Activated naive CD8-positive, alpha-beta T cell treated with anti-CD3 and anti-CD28 coated beads for 36 hours (primary cell): ENCODE measurements around the gene TANC1. TPM values are rescaled to one million over a fixed set of nuclear protein-coding genes. Genes with fewer than 3 reads are reported as not detected.
A peak's percentile ranks its signal among the peaks of the same experiment; 100 is the strongest.

ENCODE experiments used
- DNase-seq: peaks from one replicate; pipeline ENCODE4 v3.0.0; 2021
- H3K27ac Mint-ChIP-seq: one replicate; pipeline ENCODE4 v1.8.0; 2022; ENCODE audit warnings: mild to moderate bottlenecking, moderate library complexity, mixed read lengths
- H3K27me3 Mint-ChIP-seq: one replicate; pipeline ENCODE4 v1.8.0; 2022; ENCODE audit warnings: mild to moderate bottlenecking, mixed read lengths
- H3K36me3 Mint-ChIP-seq: one replicate; pipeline ENCODE4 v1.8.0; 2021; ENCODE audit warnings: mild to moderate bottlenecking, mixed read lengths
- H3K4me1 Mint-ChIP-seq: one replicate; pipeline ENCODE4 v1.8.0; 2021; ENCODE audit warnings: mixed read lengths
- H3K4me3 Mint-ChIP-seq: one replicate; pipeline ENCODE4 v1.8.0; 2022; ENCODE audit warnings: mild to moderate bottlenecking, moderate library complexity, mixed read lengths
- H3K9me3 Mint-ChIP-seq: one replicate; pipeline ENCODE4 v1.8.0; 2022; ENCODE audit warnings: mixed read lengths
- total RNA-seq, 2 experiments: library from RNA; stranded (reverse); gene quantifications; one replicate each; pipeline ENCODE4 v1.2.3, GENCODE V29; 2021

TANC1 gene
- total RNA-seq, 2 experiments from 2014 or later = 0.97 to 1.0 TPM

- Mint-ChIP-seq H3K9me3 (no peaks in the 10 kb centered on the region), H3K4me3 (no peak overlapping the region), H3K27me3 (no peaks in the 10 kb centered on the region), H3K36me3 (no peaks in the 10 kb centered on the region), H3K4me1 (peaks cover 13% of the 10 kb centered on the region), H3K27ac (no peak overlapping the region)
- no peak for DNase-seq
Measured at GRCh38 chr2:159154366-159154765, 185.9 kb downstream of the TANC1 start.

DNA sequence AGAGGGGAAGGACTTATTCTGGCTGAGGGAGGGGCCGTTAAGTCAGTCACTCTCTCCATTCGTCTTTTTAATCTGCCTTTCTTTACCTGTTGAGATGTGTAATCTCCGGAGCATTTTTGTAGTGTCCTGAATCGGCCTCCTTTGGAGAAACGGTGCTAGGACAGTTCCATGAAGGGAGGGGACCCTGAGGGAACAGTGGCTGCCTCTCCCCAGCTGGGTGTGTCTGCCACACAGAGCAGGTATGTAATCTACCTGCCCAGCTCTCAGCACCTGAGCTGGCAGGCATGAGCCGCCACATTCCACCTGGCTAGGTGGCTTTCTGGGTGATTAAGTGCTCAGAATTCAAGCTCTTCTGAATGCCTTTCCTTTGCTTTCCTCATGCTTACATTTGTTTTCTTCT is 186.9 kb downstream of the TANC1 start:
- Mint-ChIP-seq H3K36me3 (no peaks in the 10 kb centered on the region), H3K4me3 (no peak overlapping the region), H3K4me1 (peaks cover 13% of the 10 kb centered on the region), H3K27ac (no peak overlapping the region), H3K9me3 (no peaks in the 10 kb centered on the region), H3K27me3 (no peaks in the 10 kb centered on the region)
- no peak for DNase-seq

DNA sequence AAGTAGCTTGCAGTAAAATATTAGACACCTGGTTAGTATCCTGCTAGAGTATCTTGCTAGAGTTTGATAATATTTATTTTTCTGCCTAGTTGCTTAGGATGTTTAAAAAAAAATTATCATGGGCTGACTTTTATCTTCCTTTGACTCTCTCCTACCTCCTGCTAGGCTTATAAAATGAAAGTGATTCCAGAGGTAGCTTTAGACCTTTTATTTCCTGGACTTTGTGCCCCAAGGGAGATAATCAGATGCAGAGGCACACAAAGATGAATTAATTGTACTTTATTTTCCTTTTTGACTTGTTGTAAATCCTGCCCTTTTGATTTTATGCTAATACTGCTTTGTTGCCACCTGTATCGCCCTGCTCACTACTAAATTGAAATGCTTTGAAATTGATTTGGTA is 187.4 kb downstream of the TANC1 start:
- no peaks in the 10 kb centered on the region for H3K9me3 Mint-ChIP-seq
- H3K27ac Mint-ChIP-seq = no peak overlapping the region
- H3K27me3 Mint-ChIP-seq = no peaks in the 10 kb centered on the region
- no peaks in the 10 kb centered on the region for H3K36me3 Mint-ChIP-seq
- DNase-seq = no peak
- no peak overlapping the region for H3K4me3 Mint-ChIP-seq
- peaks cover 14% of the 10 kb centered on the region for H3K4me1 Mint-ChIP-seq

GRCh38 chr2:159156834-159157233 is 188.4 kb downstream of the TANC1 start:
- H3K27me3 Mint-ChIP-seq = no peaks in the 10 kb centered on the region
- H3K4me1 Mint-ChIP-seq = peaks cover 18% of the 10 kb centered on the region
- H3K4me3 Mint-ChIP-seq = no peak overlapping the region
- no peak overlapping the region for H3K27ac Mint-ChIP-seq
- no peaks in the 10 kb centered on the region for H3K9me3 Mint-ChIP-seq
- DNase-seq = no peak
- no peaks in the 10 kb centered on the region for H3K36me3 Mint-ChIP-seq

DNA sequence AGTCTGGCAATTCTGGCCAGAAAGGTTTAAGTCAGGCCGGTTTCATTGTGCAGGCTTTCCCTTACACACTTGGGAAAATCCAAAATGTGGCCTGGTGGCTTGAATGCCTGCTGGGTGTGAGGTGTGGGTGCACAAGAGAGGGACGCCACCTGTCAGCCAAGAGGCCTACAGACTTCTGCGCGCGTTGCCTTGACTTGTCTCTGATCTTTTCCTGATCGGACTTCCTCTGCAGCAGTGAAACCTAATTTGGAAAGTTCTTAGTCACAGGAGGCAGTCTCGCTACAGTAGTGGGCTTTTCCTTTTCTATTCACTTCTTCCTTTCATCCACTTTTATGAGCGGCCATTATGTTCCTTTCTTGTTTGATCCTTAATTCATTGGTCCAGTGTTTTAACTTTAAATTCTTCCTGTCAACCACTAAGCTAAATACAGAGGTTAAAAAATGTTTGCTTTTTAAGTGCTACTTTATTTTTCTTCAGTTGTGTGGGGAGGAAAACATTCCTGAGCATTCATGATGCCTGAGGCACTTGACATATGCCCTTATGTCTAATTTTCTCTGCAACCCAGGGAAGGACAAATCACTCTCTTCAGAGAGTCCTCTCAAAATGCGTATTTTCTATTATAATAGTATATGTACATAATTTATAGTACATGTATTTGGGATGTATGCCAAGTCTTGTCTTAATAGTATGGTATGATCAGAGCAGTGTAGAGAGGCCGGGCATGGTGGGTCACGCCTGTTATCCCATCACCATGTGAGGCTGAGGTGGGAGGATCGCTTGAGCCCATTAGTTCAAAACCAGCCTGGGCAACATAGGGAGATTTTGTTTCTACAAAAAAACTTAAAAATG is 189.1 kb downstream of the TANC1 start:
- Mint-ChIP-seq H3K4me1 (peaks cover 18% of the 10 kb centered on the region), H3K27me3 (no peaks in the 10 kb centered on the region), H3K27ac (no peak overlapping the region), H3K9me3 (no peaks in the 10 kb centered on the region), H3K36me3 (no peaks in the 10 kb centered on the region), H3K4me3 (no peak overlapping the region)
- peak; percentile 5 for DNase-seq

DNA sequence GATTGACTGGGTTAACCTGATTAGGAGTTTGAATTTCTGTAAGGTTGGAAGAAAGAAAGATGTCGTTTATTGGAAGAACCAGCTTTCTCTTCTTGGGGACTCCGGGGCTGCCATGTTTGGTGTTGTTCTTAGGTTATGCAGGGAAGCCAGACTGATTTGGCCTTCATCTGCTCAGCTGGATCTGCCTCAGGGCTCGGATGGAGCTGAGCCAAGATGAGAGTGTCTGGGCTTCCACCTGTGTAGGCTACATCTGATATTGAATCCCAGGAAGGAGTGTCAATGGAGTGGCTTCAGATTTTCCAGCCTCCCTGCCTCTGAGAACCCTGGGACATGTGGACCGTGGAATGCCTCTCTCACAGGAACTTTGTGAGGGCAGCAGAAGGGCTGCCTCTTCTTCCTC is 192.0 kb downstream of the TANC1 start:
- Mint-ChIP-seq H3K4me3 (no peak overlapping the region), H3K36me3 (no peaks in the 10 kb centered on the region), H3K27me3 (no peaks in the 10 kb centered on the region), H3K27ac (no peak overlapping the region), H3K4me1 (peaks cover 12% of the 10 kb centered on the region), H3K9me3 (no peaks in the 10 kb centered on the region)
- DNase-seq = no peak

- Mint-ChIP-seq H3K9me3 (no peaks in the 10 kb centered on the region), H3K36me3 (no peaks in the 10 kb centered on the region), H3K4me3 (peak overlapping the region; percentile 37), H3K27ac (peak overlapping the region; percentile 27), H3K4me1 (peaks cover 12% of the 10 kb centered on the region), H3K27me3 (no peaks in the 10 kb centered on the region)
- DNase-seq = no peak
Measured at GRCh38 chr2:159160954-159161353, 192.5 kb downstream of the TANC1 start.

GRCh38 chr2:159163930-159164329 is 195.5 kb downstream of the TANC1 start:
- no peak for DNase-seq
- Mint-ChIP-seq H3K27ac (no peak overlapping the region), H3K4me3 (no peak overlapping the region), H3K27me3 (no peaks in the 10 kb centered on the region), H3K36me3 (no peaks in the 10 kb centered on the region), H3K4me1 (peaks cover 6% of the 10 kb centered on the region), H3K9me3 (no peaks in the 10 kb centered on the region)

DNA sequence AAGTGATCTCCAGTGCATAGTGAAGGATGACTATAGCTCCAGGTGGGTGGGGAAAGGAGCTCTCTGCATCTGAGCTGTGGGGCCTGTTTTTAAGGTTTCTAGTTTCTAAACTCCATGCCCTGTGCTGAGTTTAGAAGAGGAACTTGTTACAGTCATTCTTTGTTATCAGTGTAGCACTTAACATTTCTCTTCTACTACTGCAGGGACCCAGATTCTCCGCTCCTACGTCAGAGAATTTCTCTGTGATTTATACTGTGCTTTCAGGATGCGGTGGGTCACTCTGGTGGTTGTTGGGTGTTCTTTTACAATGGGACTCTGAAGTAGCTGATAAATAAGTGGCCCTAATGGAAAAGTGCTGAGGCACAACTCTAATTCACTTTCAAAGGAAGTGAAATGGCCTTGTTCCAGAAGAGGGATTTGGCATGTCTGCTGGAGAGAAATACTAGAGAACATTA is 196.0 kb downstream of the TANC1 start:
- Mint-ChIP-seq H3K27me3 (no peaks in the 10 kb centered on the region), H3K4me3 (no peak overlapping the region), H3K9me3 (no peaks in the 10 kb centered on the region), H3K4me1 (peaks cover 6% of the 10 kb centered on the region), H3K36me3 (no peaks in the 10 kb centered on the region), H3K27ac (no peak overlapping the region)
- DNase-seq = no peak

DNA sequence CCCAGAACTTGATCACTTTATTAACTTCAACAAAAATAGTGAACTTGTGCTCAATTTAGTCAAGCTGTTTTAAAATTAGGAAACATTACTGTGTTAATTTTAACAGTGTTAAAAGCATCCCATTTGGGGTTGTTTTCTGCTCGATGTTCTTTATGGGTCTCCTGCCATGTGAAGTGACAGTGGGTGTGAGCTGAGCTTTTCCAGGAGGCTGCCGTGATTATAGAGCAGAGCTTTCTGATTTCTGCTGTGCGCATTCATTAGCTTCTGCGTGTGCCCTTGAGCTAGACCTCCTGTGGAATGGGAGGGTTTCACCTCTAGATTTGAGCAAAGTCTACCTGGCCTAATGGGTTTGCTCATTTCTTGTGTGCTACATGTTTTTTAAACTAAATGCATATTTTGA is 196.6 kb downstream of the TANC1 start:
- no peaks in the 10 kb centered on the region for H3K36me3 Mint-ChIP-seq
- H3K4me3 Mint-ChIP-seq = no peak overlapping the region
- H3K4me1 Mint-ChIP-seq = peaks cover 6% of the 10 kb centered on the region
- H3K27me3 Mint-ChIP-seq = no peaks in the 10 kb centered on the region
- no peak overlapping the region for H3K27ac Mint-ChIP-seq
- DNase-seq = no peak
- H3K9me3 Mint-ChIP-seq = no peaks in the 10 kb centered on the region

GRCh38 chr2:159168707-159169106 is 200.3 kb downstream of the TANC1 start:
- Mint-ChIP-seq H3K27ac (no peak overlapping the region), H3K27me3 (no peaks in the 10 kb centered on the region), H3K9me3 (no peaks in the 10 kb centered on the region), H3K36me3 (no peaks in the 10 kb centered on the region), H3K4me3 (no peak overlapping the region), H3K4me1 (no peaks in the 10 kb centered on the region)
- no peak for DNase-seq

- H3K4me3 Mint-ChIP-seq = no peak overlapping the region
- no peaks in the 10 kb centered on the region for H3K27me3 Mint-ChIP-seq
- H3K4me1 Mint-ChIP-seq = no peaks in the 10 kb centered on the region
- H3K27ac Mint-ChIP-seq = no peak overlapping the region
- no peaks in the 10 kb centered on the region for H3K36me3 Mint-ChIP-seq
- H3K9me3 Mint-ChIP-seq = no peaks in the 10 kb centered on the region
- no peak for DNase-seq
Measured at GRCh38 chr2:159169187-159169586, 200.7 kb downstream of the TANC1 start.

DNA sequence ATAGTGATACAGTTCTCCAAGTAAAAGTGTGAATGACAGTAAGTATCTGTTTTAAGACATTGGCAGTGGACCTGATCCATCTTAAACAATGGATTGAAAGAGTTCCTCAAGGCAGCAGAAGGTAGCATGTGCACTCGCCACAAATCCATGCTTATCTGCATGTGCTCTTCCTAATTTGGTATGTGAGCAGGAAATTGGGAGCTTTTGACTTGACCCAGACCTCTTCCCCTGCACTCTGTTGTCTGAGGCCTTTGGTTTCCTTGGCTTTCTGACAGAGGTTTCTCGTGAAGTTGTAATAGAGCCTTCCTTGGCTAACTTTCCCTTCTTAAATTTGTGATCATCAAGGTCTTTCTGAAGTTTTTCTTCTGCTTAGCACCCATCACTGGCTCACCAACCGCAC is 204.0 kb downstream of the TANC1 start:
- Mint-ChIP-seq H3K27ac (no peak overlapping the region), H3K27me3 (no peaks in the 10 kb centered on the region), H3K4me1 (no peaks in the 10 kb centered on the region), H3K4me3 (no peak overlapping the region), H3K9me3 (no peaks in the 10 kb centered on the region), H3K36me3 (no peaks in the 10 kb centered on the region)
- no peak for DNase-seq

DNA sequence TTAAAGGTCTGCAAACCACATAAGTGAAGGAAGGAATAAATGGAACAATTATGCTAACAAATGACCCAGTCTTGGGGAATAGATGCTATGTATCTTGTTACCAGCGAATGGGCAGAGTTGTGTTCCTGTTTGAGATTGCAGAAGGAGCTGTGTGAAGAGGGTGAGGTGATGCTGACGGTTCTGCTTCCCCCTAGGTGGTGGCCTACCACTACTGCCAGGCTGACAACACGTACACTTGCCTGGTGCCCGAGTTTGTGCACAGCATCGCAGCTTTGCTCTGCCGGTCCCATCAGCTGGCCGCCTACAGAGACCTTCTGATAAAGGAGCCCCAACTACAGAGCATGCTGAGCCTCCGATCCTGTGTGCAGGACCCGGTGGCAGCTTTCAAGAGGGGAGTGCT is 206.3 kb downstream of the TANC1 start:
- Mint-ChIP-seq H3K36me3 (no peaks in the 10 kb centered on the region), H3K27me3 (no peaks in the 10 kb centered on the region), H3K4me1 (peaks cover 1% of the 10 kb centered on the region), H3K9me3 (no peaks in the 10 kb centered on the region), H3K27ac (no peak overlapping the region), H3K4me3 (no peak overlapping the region)
- no peak for DNase-seq

DNA sequence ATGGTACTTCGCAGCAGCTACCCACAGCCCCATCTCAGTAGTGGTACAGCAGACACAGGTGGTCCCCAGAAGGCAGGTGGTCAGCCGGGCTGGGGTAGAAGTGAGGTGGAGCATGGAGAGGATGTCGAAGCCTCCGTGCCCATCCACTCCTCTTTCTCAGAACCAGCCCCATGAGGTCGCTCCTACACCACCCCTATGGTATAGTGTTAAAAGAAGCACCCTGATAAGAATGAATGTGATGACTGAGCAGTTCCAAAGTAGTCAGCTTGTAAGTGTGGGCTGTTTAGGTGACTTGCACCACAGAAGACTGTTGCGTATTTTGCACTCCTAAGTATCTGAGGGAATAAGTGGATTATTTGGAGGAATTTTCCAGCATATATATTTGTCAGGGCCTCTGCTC is 206.7 kb downstream of the TANC1 start:
- H3K36me3 Mint-ChIP-seq = no peaks in the 10 kb centered on the region
- H3K4me3 Mint-ChIP-seq = no peak overlapping the region
- H3K27ac Mint-ChIP-seq = no peak overlapping the region

DNA sequence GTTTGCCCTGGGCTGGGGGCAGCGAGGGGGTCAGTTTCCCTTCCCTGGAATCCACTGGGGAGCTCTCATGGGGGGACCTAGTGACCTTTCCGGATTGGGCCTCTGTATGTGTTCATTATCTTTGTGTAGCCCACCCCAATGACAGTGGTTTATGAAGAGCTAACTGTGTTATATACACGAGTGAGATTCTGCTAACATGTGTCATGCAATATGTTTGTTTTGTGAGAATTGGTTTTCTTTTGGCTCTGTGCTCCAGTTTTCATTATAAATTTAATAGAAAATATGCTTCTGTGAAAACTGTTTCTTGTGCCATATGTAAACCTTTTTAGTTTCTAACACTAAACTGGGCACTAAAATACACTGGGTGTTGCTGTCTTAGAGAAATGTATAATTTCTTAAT is 207.5 kb downstream of the TANC1 start:
- peaks cover 1% of the 10 kb centered on the region for H3K4me1 Mint-ChIP-seq
- no peaks in the 10 kb centered on the region for H3K9me3 Mint-ChIP-seq
- no peak for DNase-seq
- H3K4me3 Mint-ChIP-seq = no peak overlapping the region
- H3K27me3 Mint-ChIP-seq = no peaks in the 10 kb centered on the region
- H3K27ac Mint-ChIP-seq = no peak overlapping the region
- H3K36me3 Mint-ChIP-seq = no peaks in the 10 kb centered on the region

More for the DNA sequence above, 206.7 kb downstream of the TANC1 start:
- Mint-ChIP-seq H3K27me3 (no peaks in the 10 kb centered on the region), H3K4me1 (peaks cover 1% of the 10 kb centered on the region), H3K9me3 (no peaks in the 10 kb centered on the region)
- no peak for DNase-seq
